Umbilical cord (tissue), 2 donors: ENCODE results near the gene KCNE1. TPM values are rescaled to one million over a fixed set of nuclear protein-coding genes. Genes with fewer than 3 reads are reported as not detected.
"Not testable (repeated sequence)": the region's sequence is repeated elsewhere in the genome, so short reads cannot be mapped to it uniquely, and the experiment has no call there.

ENCODE experiments used
- DNase-seq: peaks from one replicate; pipeline ENCODE4 v3.0.0-alpha.2; 2015; ENCODE audit warnings: low spot score
- total RNA-seq: library from RNA; depleted of rRNA; stranded (reverse); fragments of >200 nt; gene quantifications from one replicate; pipeline ENCODE4 v1.2.3, GENCODE V29; 2014; ENCODE audit warnings: low replicate concordance; ENCODE audit not compliant: insufficient read depth

The KCNE1 gene
- total RNA-seq, 1 donor from 2014 or later: 0.72 TPM

- not testable (repeated sequence) for DNase-seq
Measured at GRCh38 chr21:34423805-34424204, 88.2 kb downstream of the KCNE1 start, which contains the start of gene SMIM34. SMIM34 (minus strand) TSS chr21:34423951; CDS start chr21:34423839, 112 bp downstream.

DNA sequence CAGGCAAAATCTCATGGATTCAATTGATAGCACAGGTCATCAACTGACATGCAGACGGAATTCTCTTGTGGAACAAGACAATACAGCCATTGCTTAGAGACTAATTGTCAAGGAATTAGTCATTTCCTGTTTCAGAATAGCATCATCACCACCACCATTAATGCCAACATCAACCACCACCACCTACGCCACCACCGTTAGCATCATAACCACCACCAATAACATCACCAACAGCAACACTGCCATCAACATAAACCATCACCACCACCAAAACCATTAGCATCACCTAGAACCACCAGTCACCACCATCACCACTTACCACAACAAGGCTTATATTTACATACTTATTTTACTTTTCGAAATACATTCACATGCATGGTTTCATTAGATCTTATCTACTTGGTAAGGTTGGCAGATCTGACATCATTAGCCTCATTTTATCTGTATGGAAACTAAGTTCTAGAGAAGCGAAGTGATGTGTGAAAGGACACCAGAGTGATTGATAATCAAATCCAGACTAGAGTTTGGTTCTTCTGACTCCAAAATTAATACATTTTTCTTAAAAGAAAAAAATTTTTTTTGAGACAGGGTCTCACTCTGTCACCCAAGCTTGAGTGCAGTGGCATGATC is 94.4 kb downstream of the KCNE1 start:
- DNase-seq: not testable (repeated sequence)

- DNase-seq: not testable (repeated sequence)
Measured at GRCh38 chr21:34407294-34407693, 104.7 kb downstream of the KCNE1 start.

GRCh38 chr21:34406676-34407075 is 105.3 kb downstream of the KCNE1 start:
- not testable (repeated sequence) for DNase-seq

GRCh38 chr21:34406102-34406501 is 105.9 kb downstream of the KCNE1 start:
- not testable (repeated sequence) for DNase-seq

DNA sequence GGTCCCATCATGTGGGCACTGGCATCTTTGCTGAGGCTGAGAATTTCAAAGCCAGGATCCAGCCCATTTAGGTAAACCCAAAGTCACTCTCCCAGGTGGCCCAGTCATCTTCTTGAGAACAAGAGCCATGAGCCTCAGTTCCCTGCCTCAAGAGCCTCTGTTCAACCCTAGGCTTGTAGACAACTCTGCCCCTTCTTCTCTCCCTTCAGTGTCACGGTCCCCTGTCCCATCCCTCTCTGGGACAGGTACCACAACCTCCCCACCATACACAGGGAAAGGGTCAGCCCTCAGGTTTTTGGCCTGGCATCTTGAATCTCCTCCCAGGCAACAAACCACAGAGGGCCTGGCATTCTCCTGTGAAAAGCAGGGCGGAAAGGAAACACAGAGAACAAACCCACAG is 106.3 kb downstream of the KCNE1 start:
- DNase-seq: not testable (repeated sequence)

GRCh38 chr21:34404742-34405141 is 107.3 kb downstream of the KCNE1 start:
- DNase-seq: not testable (repeated sequence)

- DNase-seq: not testable (repeated sequence)
Measured at GRCh38 chr21:34400522-34400921, 111.5 kb downstream of the KCNE1 start.

Other genes starting within 250 kb of the KCNE1 start
- 0.72 TPM for gene KCNE2, start 148.2 kb downstream of the KCNE1 start, total RNA-seq
- 6.5 TPM for gene SMIM11, start 136.7 kb downstream of the KCNE1 start, total RNA-seq
- not detected for gene SMIM34, start 88.3 kb downstream of the KCNE1 start, total RNA-seq
- 90.5 TPM for gene RCAN1, start 102.9 kb upstream of the KCNE1 start, total RNA-seq
- gene CLIC6, start 156.8 kb upstream of the KCNE1 start, total RNA-seq: 0.96 TPM